Measurements from ENCODE around the gene NRROS. TPM values are rescaled to one million over a fixed set of nuclear protein-coding genes. Genes with fewer than 3 reads are reported as not detected.

Gene NRROS
- total RNA-seq, 1 donor, result 118 TPM

Small RNA genes within 50 kb of the gene (small RNA-seq; reads per million reads assigned to genes)
- not detected for gene RNU6-646P

Other genes starting within 250 kb of the NRROS start
- gene UBXN7, start 207.3 kb upstream of the NRROS start, total RNA-seq, result 14.8 TPM
- 27.2 TPM for gene RNF168, start 135.9 kb upstream of the NRROS start, total RNA-seq
- gene SMCO1, start 124.3 kb upstream of the NRROS start, total RNA-seq, result not detected
- 4.0 TPM for gene WDR53, start 71.1 kb upstream of the NRROS start, total RNA-seq
- 4.6 TPM for gene FBXO45, start 71.0 kb upstream of the NRROS start, total RNA-seq
- gene CEP19, start 72.6 kb downstream of the NRROS start, total RNA-seq, result 3.0 TPM
- 11.3 TPM for gene PIGX, start 72.7 kb downstream of the NRROS start, total RNA-seq
- gene PAK2, start 100.2 kb downstream of the NRROS start, total RNA-seq, result 32.9 TPM
- gene SENP5, start 228.2 kb downstream of the NRROS start, total RNA-seq, result 18.9 TPM

Data from hematopoietic multipotent progenitor cell (in vitro differentiated cells).